A549 treated with DMSO at 1 μM for 4 hours (cell line): Measurements from ENCODE around the gene DNAJC17. TPM values are rescaled to one million over a fixed set of nuclear protein-coding genes. Genes with fewer than 3 reads are reported as not detected.

Experiments used
- total RNA-seq: library from RNA; stranded (reverse); fragments of 200-300 nt; extraction: Qiagen RNA extraction; gene quantifications from 5 replicates; pipeline ENCODE4 v1.2.3, GENCODE V29; 2022; ENCODE audit warnings: low read depth

DNAJC17 gene
- 20.9 to 26.7 TPM (median 24.3 TPM) in 5 replicates for total RNA-seq

DNA sequence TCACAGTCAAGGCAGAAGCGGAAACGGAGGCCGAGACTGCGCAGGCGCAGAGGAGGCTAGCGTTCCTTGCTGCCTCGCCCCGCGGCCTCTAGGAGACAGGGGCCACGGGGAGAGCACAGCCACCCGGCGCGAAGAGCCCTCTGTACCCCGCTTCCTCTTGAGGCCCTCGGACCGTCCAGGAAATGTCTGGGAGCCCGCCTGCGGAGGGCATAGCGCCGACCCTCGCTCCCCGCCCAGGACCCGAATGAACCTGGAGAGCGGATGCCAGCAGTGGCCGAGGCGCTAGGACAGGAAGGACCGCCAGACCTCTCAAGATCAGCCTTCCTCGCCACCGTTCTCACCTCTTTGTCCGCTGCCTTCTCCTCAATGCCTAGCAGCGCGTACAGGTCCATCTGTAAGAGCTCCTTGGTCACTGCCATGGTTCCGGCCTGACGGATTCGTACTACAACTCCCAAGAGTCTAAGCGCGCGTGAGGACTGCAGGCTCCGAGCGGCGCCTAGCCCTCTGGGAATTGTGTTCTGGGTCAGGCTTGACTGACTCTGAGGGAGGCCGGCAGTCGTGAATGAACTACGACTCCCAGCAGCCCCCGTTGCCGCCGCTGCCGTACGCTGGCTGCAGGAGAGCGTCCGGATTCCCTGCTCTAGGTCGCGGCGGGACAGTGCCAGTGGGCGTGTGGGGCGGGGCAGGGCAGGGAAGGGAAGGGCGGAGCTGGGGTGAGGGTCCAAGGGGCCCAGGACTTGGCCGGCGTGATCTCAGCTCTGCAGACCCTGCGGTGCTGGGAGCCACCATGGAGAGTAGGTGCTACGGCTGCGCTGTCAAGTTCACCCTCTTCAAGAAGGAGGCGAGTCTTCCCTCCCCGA lies at the start of gene DNAJC17, which contains the start of gene ZFYVE19:
DNAJC17 (minus strand) TSS at position 446 of the 860 bp plus-strand sequence; CDS start at position 419, 27 bp downstream.
ZFYVE19 (plus strand) TSS at position 62 of the 860 bp plus-strand sequence; CDS start at position 563, 501 bp downstream.

GRCh38 chr15:40843885-40844695 lies 36.8 kb upstream of the DNAJC17 start, which contains the start of gene SPINT1:
Gene SPINT1 (plus strand): TSS chr15:40844048. CDS start chr15:40844555, 507 bp downstream.

DNA sequence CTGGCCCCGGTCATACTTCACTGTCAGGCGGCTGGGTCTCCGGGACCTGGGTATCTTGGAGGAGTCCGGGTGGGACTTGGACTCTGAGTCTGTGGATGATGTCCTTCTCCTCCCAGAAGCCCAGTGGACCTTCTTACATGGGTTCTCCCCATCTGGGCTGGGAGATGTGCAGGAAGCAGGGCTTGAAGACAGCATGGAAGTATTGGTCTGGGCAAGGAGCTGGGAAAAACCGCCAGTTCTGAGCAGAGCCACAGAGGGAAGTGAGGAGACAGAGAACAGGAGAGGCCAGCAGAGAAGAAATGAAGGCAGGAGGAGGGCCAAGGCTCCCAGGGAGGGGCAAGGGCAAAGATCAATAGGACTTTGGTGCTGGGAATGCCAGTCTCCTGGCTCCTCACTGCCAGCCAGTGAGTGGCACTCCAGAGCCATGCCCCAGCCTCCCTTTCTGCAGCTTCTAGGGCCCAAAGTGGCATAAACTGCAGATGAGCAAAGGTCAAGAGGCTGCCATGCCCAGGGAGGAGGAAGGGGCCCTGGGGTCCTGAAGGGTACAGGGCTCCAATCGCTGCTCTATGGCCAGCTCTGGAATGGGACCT lies 21.3 kb upstream of the DNAJC17 start, which contains the start of gene PPP1R14D:
PPP1R14D (minus strand) TSS at position 262 of the 590 bp plus-strand sequence; CDS start at position 195, 67 bp downstream.

DNA sequence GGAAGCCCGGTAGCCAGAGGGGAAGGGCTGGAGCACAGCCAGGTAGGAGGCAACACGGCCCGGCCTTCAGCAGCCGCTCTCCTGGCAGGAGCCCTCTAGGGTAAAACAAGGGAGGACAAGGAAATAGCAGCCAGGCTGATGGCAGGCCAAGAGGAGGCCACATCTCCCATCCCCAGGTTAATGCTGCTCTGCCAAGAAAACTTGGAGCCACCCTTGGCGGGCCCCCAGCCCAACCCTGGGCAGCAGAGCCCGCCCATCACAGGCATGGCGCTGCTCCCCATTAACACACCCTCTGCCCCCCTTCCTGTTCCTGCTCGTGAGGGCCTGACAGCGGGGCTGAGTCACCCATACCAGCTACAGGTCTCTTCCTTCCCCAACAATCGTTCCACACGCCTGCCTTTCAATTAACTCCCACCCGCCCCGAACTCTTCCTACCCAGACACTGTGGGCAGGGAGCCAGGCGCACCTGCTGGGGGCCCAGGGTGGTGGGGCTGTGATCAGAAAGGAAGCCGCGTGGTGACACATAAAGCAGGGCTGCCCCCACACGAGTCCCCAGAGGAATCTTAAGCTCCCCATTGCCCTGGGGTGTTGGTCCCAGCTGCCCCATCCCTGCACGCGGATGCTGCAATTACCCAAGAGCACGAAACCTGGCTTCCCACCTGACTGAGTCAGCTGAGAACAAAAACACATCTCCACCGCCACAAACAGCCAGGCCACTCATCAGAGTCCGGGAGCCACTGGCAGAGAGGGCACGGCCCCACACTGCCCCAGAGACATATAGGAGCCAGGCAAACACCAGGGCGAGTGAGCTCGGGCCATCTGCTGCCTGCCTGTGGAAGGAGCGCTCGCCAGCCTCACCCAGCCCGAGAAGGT lies 37.8 kb downstream of the DNAJC17 start, which contains the start of gene C15orf62:
C15orf62 (plus strand) TSS at position 707 of the 873 bp plus-strand sequence. CDS start 516 bp downstream, outside the sequence.

GRCh38 chr15:40763801-40764628 lies 43.3 kb downstream of the DNAJC17 start, which contains the start of gene GCHFR:
Gene GCHFR (plus strand): TSS chr15:40764068. CDS start chr15:40764181, 113 bp downstream.

GRCh38 chr15:40754883-40755811 lies 52.1 kb downstream of the DNAJC17 start, which contains the start of gene RMDN3:
Gene RMDN3 (minus strand): TSS chr15:40755254. CDS start chr15:40754783, 471 bp downstream.

Other genes with a start within 250 kb of the DNAJC17 start
- gene CCDC32, start 242.4 kb downstream of the DNAJC17 start, total RNA-seq: 13.8 to 20.0 TPM (median 18.1 TPM) in 5 replicates
- gene RPUSD2, start 238.2 kb downstream of the DNAJC17 start, total RNA-seq: 15.2 to 16.6 TPM (median 16.0 TPM) in 5 replicates
- 6.4 to 9.4 TPM (median 8.4 TPM) in 5 replicates for gene KNL1, start 213.2 kb downstream of the DNAJC17 start, total RNA-seq
- gene RAD51, start 112.3 kb downstream of the DNAJC17 start, total RNA-seq: 17.5 to 20.8 TPM (median 18.8 TPM) in 5 replicates
- 21.9 to 25.0 TPM (median 24.0 TPM) in 5 replicates for gene RMDN3, start 52.2 kb downstream of the DNAJC17 start, total RNA-seq
- 6.8 to 8.8 TPM (median 7.4 TPM) in 5 replicates for gene GCHFR, start 43.4 kb downstream of the DNAJC17 start, total RNA-seq
- 0.07 to 0.14 TPM (median 0.12 TPM) in 4 of 5 replicates, not detected in the other for gene C15orf62, start 37.5 kb downstream of the DNAJC17 start, total RNA-seq
- 17.6 to 19.5 TPM (median 18.1 TPM) in 5 replicates for gene ZFYVE19, start 384 bp downstream of the DNAJC17 start, total RNA-seq
- 0.19 to 0.35 TPM (median 0.28 TPM) in 3 of 5 replicates, not detected in the others for gene PPP1R14D, start 21.2 kb upstream of the DNAJC17 start, total RNA-seq
- gene SPINT1, start 36.6 kb upstream of the DNAJC17 start, total RNA-seq: 0.79 to 1.1 TPM (median 0.85 TPM) in 5 replicates
- gene RHOV, start 66.8 kb upstream of the DNAJC17 start, total RNA-seq: 4.9 to 6.1 TPM (median 5.3 TPM) in 5 replicates
- 21.5 to 25.1 TPM (median 22.6 TPM) in 5 replicates for gene VPS18, start 87.0 kb upstream of the DNAJC17 start, total RNA-seq
- gene DLL4, start 121.9 kb upstream of the DNAJC17 start, total RNA-seq: 0.40 to 0.63 TPM (median 0.51 TPM) in 5 replicates
- 3.5 to 6.9 TPM (median 3.9 TPM) in 5 replicates for gene CHAC1, start 146.0 kb upstream of the DNAJC17 start, total RNA-seq